Nucleus accumbens (tissue), 56 donors: ENCODE measurements around the gene JUNB.
"Not testable (repeated sequence)": the region's sequence is repeated elsewhere in the genome, so short reads cannot be mapped to it uniquely, and the experiment has no call there.

Experiments
- DNase-seq, 56 donors: peaks; one replicate each; lab custom pipeline; 2025; lab: John Stamatoyannopoulos, UW

JUNB gene

DNA sequence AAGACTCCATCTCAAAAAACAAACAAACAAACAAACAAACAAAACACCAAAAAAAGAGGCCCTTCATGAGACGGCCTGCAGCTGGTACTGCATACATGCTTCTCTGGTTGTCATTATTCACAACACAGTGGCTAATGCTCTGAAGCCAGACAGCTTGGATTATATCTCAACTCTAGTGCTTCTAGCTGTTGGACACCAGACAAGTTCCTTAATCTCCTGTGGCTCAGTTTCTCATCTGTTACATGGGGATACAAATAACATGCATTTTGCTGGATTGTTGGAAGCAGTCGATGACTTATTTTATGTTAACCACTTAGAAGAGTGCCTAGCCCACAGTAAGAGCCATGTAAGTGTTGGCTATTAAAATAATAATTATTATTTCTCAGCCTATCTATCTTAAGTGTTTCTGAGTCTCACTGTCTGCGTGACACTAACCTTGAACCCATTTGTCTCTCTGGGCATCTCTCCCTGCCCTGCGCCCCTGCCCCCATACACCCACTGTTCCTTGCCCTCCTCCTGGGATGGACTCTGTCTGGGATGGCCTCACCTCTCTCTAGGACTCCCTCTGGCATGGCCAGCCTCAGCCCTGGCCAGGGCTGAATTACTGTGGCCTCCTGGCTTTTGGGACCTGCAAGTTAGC is 3.1 kb upstream of the JUNB start:
- DNase-seq = no peak

DNA sequence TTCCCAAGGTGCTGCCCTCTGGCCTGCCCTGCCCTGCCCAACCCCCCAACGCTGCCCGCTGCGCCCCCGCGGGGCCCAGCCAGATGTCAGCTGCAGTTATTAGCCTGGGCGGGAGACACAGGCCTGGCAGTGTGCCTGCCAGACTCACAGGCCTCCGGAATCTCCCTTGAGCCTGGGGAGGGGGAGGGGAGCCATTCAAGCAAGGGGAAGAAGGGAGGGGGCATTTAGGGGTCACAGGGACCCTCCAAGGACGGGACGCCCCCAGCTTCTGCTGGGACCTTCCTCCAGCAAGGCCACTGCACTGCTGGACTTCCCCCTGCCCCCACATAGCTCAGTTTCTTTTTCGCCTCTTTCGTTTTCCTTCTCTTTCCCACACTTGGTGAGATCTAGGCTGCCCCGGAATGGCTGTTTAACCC is 2.6 kb upstream of the JUNB start:
- peak in 49 of 56 donors; percentile 17 to 84 (median 55) for DNase-seq

DNA sequence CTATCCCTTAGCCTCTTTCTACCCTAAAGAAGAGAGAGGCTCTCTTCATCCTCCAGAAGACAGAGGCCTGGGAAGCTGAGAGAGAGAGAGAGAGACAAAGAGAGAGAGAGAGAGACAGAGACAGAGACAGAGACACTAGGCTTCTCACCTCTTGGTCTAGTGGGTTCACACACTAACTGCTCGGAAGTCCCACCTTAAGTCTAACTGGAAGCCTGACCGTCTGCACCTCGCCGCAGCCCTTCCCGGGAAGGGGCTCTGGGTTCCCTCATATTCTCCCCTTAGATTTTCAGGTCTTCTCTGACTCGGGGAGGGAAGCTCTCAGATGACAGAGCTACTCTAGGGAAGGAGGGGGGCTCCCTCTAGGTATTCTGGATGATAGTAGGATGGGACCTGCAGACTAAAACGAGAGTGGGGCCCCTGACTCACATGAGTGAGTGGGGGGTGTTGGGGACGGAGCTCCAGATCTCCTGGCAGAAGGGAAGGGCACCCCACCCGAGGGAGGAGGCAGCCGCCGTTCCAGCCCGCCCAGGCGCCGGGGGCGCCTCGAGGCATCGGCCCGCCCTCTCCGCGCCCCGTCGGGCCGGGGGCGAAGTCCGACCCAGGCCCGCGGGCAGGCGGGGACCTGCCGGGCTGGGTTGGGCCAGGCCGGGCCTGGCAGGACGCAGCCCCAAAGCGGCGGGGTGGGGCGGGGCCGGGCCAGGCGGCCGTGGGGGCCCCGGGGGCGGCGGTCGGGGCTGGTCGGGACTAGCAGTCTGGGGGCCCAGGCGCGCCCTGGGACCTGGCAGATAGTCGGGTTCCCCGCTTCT is 2.0 kb upstream of the JUNB start:
- DNase-seq = peak in 6 of 56 donors; percentile 19 to 78 (median 46)

DNA sequence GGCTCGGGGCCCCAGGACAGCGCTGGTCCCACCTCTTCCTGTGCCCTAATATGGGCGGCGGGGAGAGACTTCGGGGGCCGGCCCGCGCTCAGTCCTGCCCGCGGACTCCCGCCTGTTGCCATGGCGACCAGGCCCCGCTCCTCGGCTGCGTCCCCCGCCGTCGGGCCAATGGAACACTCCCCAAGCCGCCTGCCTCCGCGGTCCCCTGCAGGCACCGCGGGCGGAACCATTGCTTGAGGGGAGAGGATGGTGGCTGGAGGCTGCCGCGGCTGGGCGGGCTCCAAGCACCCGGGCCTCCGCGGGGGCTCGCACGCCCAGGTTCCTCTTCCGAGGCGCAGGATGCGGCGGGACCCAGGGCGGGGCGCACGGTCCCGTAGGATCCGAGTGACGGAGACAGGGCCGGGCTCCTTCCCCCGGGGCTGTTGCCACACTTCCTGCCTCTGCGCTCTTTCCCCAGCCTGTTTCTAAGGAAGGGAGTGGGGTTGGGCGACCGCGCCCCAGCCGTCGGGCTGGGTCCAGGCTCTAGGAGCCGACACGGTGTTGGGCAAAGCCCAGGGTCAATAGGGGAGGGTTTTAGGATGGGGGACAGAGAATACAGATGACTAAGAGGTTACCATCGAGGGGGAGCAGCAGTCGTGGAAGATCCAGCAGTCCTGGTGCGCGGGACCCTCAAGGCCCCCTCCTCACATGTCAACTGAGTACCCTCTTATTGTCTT is 1.2 kb upstream of the JUNB start:
- peak in 55 of 56 donors; percentile 47 to 97 (median 89) for DNase-seq

DNA sequence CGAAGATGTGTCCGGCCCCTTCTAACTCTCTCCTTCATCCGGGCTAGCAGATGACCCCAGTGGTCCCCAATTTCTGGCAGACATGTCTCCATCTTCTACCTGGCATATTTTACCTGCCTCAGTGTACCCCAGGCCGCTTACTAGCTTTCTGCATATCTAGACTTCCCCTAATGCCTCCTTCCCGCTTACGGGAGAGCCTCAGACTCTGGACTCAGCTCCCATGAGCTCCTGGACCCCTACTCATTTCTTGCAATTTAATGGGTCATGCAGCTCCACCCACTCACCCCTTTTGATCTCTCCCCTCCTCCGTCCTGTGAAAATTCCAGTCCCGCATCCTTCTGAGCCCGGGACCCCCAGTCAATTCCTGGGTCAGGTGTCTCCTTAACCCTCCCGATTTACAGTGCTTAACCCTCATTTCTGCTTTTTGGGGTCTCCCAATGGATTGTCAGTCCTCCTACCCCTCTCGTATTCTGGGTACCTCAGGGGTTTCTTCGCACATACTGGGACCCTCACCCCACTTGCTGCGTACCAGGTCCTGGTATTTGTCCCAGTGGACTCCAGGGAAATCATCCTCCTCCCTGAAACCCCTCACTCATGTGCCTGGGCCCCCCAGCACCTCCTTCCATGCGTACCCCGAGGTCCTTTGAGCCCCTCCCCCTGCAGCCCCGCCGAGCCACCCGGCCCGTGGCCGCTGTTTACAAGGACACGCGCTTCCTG is 500 bp upstream of the JUNB start:
- peak in 7 of 56 donors; percentile 33 to 58 (median 45) for DNase-seq

DNA sequence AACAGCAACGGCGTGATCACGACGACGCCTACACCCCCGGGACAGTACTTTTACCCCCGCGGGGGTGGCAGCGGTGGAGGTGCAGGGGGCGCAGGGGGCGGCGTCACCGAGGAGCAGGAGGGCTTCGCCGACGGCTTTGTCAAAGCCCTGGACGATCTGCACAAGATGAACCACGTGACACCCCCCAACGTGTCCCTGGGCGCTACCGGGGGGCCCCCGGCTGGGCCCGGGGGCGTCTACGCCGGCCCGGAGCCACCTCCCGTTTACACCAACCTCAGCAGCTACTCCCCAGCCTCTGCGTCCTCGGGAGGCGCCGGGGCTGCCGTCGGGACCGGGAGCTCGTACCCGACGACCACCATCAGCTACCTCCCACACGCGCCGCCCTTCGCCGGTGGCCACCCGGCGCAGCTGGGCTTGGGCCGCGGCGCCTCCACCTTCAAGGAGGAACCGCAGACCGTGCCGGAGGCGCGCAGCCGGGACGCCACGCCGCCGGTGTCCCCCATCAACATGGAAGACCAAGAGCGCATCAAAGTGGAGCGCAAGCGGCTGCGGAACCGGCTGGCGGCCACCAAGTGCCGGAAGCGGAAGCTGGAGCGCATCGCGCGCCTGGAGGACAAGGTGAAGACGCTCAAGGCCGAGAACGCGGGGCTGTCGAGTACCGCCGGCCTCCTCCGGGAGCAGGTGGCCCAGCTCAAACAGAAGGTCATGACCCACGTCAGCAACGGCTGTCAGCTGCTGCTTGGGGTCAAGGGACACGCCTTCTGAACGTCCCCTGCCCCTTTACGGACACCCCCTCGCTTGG is 966 bp downstream of the JUNB start:
- DNase-seq = peak in 45 of 56 donors; percentile 18 to 81 (median 61)

DNA sequence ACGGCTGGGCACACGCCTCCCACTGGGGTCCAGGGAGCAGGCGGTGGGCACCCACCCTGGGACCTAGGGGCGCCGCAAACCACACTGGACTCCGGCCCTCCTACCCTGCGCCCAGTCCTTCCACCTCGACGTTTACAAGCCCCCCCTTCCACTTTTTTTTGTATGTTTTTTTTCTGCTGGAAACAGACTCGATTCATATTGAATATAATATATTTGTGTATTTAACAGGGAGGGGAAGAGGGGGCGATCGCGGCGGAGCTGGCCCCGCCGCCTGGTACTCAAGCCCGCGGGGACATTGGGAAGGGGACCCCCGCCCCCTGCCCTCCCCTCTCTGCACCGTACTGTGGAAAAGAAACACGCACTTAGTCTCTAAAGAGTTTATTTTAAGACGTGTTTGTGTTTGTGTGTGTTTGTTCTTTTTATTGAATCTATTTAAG is 1.6 kb downstream of the JUNB start:
- peak in 6 of 56 donors; percentile 30 to 71 (median 43) for DNase-seq

DNA sequence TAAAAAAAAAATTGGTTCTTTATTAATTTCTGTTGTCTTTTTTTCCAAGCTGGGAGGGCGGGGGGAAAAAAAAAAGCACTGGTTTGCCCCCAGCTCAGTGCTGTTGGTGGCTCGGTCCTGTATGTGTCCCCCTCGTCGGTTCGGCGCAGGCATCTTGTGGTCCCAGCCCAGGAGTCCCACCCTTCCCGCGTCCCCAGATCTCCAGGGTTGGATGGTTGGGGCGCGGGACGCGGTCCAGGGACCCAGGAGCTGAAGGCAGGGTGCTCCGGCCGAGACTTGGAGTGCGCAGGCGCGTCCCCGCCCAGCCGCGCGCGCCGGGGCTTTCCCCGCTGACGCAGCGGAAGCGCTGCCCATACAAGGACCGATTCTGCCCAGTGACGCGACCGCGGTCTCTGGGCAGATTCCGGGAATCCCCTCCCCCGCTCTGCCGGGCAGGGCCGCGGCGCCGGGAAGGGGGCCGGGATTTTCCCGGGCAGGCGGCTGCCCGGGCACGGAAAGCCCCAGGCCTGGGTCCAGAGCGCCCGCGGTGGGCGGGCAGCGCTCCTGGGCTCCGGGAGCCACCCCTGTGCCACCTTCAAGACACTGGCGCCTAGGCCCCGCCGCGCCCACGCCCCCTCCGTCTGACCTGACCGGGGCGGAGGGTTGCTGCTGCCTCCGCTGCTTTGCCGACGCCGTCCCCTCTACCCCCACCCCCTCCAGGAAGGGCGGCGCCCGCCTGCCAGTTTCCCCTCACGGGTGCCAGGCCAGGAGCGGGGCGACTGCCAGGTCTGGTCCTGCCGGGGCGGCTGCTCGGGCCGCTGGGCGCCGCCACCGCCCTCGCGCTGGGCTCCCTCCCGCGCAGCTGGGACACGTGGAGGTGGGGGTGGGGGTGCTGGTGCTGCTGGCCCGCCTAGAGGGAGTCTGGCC is 2.3 kb downstream of the JUNB start:
- DNase-seq = peak in 55 of 56 donors; percentile 63 to 95 (median 88)

DNA sequence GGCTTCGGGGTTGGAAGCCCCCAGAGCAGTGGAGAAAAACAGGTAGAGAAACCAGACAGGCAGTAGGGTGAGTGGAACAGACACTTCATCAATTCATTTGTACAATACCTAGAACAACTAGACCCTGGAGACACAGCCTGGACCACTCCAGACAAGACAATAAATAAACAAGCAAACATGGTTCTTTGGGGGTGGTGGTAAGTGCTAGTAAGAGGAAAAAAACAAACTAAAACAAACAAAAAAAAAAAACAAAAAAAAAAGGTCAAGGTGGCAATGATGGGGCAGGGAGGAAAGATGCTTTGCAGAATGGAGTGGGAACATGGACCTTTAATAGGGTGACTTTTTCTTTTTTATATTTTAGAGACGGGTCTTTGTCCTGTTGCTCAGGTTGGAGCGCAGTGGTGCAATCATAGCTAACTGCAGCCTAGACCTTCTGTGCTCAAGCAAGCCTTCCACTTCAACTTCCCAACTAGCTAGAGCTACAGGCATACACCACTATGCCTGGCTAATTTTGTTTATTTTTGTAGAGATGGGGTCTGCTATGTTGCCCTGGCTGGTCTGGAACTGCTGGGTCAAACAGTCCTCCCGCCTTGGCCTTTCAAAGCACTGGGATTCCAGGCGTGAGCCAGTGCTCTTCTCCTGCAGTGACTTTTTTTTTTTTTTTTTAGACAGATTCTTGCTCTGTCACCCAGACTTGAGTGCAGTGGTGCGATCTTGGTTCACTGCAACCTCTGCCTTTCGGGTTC is 3.1 kb downstream of the JUNB start:
- no peak for DNase-seq

DNA sequence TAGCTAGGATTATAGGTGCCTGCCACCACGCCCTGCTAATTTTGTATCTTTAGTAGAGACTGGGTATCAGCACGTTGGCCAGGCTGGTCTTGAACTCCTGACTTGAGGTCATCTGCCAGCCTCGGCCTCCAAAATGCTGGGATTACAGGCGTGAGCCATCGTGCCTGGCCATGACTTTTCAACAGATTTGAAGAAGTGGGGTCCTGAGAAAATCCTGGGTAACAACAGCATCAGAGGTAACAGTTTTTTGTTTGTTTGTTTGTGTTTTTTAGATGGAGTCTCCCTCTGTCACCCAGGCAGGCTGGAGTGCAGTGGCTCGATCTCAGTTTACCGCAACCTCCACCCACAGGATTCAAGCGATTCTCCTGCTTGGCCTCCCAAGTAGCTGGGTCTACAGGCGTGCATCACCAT is 3.7 kb downstream of the JUNB start:
- no peak for DNase-seq

DNA sequence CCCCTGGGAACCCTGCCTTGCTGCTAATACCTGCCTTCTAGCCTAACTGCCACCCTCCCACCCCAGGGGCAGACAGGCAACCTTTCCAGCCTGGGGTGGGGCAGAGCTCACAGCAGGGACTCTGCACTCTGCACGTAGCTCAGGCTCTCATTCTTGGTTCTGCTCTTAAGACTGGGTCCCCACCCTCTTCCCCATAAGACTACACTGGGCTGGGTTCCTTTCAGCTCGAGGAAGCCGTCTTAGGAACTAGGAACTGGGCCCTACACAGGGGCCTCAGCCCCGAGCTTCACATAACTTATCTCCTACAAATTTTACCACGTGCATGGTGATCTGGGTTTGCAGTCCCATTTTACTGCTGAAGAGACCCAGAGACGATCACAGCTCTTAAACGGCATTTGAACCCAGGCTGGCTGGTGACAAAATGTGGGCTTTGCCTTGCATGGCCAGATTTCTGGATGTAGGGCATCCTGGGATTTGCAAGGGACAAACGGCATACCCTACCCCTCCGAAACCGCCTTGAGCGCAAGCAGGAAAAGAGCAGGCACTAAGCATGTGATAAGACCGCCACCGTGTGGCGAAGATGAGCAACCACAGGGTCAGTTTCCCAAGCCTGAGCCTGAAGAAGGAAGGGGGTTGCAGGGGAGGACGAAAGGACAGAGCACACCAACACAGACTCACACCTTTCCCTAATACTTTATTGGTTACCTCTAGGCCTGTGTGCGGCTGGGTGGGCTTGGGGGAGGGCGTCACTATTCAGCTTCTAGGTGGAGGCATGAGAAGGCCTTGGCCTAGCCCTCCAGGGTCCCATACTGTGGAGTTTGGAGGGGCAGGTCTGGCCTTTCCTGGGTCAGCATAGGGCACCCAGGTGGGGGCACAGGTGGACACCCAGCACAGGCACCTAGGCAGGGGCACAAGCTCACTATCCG is 5.1 kb downstream of the JUNB start:
- DNase-seq = peak in 49 of 56 donors; percentile 22 to 86 (median 58)

DNA sequence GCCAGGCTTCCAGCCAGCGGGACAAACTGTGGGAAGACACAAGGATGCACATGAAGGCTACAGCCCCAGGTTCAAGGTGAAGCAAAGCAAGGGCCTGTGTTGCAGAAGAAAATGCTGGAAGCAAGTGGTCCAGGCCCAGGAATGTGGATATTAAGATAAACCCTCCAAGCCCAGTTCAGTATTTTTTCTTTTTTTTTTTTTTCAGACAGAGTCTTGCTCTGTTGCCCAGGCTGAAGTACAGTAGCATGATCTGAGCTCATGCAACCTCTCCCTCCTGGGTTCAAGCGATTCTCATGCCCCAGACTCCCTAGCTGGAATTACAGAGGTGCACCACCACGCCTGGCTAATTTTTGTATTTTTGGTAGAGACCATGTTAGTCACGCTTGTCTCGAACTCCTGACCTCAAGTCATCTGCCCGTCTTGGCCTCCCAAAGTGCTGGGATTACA is 5.9 kb downstream of the JUNB start:
- no peak for DNase-seq

DNA sequence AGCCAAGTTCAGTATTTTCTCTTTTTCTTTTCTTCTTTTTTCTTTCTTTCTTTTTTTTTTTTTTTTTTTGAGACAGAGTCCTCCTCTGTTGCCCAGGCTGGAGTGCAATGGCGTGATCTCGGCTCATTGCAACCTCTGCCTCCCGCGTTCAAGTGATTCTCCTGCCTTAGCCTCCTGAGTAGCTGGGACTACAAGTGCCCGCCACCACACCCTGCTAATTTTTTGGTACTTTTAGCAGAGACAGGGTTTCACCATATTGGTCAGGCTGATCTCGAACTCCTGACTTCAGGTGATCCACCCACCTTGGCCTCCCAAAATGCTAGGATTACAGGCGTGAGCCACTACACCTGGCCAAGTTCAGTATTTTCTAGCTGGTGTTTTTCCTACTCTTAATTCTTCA is 6.3 kb downstream of the JUNB start:
- not testable (repeated sequence) for DNase-seq

DNA sequence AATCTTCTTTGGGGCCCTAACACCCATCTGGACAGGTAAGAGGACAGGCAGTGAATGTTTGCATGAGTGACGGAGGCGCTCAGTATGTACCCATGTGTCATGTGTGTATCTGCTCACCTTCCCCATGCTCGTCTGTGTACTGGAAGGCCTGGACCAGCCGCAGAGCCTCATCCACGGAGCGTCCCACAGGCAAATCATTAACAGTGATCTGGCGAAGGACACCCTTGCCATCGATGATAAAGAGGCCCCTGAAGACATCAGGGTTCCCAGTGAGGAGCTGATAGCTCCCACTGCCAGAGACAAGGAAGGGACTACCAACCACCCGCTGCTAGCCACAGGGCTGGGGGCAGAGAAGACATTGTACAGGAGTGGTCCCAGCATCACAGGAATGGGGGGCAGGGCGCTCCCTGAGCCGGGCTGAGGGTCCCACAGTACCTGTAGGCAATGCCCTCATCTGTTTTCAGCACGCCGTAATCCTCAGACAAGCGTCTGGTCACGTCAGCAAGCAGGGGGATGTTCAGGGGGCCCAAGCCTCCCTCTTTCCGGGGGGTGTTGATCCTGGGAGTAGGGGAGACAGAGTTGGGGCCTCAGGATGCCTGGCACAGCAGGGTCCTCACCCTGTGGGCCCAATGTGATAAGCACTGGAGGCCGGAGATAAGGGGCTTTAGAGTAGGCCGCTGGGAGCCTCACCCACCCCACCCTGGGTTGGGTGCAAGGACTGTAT is 8.6 kb downstream of the JUNB start:
- DNase-seq = no peak

DNA sequence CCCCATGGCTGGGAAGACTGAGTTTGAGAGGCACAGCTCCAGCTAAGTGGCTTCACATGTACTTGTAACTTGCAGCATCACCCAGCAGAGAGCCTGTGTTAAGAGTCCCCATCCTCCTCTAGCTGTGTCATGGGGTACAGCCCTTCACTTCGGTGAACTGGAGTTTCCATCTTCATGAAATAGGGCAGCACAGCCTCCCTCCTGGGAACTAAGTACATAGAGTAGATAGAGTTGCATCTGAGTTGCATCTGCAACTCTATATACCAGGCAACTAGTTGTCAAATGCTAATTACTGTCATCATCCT is 9.1 kb downstream of the JUNB start:
- DNase-seq = no peak

DNA sequence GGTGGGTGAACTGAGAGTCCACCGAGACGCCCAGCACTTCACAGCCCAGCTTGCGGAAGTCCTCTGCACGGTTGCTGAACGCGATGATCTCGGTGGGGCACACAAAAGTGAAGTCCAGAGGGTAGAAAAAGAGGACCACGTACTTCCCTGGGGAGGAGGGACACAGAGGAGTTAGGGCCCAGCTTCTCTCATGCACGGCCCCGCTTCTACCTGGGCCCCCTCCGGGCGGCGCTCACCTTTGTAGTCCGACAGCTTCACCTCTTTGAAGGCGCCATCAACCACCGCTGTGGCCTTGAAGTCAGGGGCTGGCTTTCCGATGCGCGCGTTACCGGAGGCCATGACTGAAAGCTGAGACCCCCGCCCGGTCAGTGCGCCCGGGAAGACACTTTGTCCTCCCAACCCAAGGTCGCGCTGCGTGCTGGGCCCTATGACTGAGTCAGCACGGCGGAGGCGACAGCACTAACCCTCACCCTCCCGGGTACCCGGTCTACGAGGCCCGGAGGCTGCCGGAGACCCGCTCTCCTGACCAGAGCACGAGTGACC is 9.7 kb downstream of the JUNB start:
- DNase-seq = peak in 21 of 56 donors; percentile 18 to 56 (median 40)
